Left lobe of liver (tissue), 2 donors: ENCODE results near the gene ROBO1. TPM values are rescaled to one million over a fixed set of nuclear protein-coding genes. Genes with fewer than 3 reads are reported as not detected.

Experiments used
- ATAC-seq: fragments of 200-7000 bp; cut with Tn5 transposase; one replicate; pipeline ENCODE4 v1.9.1; 2020; ENCODE audit warnings: mild to moderate bottlenecking, moderate library complexity
- DNase-seq: peaks from one replicate; pipeline ENCODE4 v3.0.0-alpha.2; 2020; ENCODE audit warnings: low spot score
- total RNA-seq: library from RNA; stranded (reverse); gene quantifications from one replicate; pipeline ENCODE4 v1.2.1, GENCODE V29; 2021
- donor health status: DM: no; HTN: no; CAD: no; lungs with moderate emphysema.
- donor health status: DM: no; HTN: yes; CAD: no.

The ROBO1 gene
- total RNA-seq, 1 donor from 2014 or later = 3.1 TPM

- ATAC-seq (no peak), DNase-seq (no peak)
Measured at GRCh38 chr3:78863306-78864203, 904.2 kb downstream of the ROBO1 start.

GRCh38 chr3:78861156-78861555, 906.6 kb downstream of the ROBO1 start:
- DNase-seq (no peak), ATAC-seq (no peak)

GRCh38 chr3:78860567-78860966, 907.2 kb downstream of the ROBO1 start:
- ATAC-seq (no peak), DNase-seq (no peak)

DNA sequence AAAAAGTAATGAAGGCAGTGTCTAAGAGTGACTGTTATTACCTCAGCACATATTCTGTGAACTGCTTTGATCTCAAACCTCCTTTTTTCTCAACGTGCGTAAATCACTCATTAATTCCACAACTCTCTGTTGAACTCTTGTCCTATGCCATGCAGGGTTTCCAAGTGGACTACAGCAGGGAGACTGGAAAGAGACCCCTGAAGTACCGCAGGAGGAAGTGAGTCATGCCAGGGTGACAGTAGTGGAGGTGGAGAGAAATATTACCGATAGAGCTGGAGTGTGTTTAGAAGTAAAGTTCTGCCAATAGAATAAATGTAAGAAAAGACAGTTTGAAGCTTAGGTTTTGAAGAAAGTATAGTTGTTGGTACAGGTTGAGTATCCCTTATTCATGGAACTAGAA, 908.9 kb downstream of the ROBO1 start:
- ATAC-seq (no peak), DNase-seq (no peak)

DNA sequence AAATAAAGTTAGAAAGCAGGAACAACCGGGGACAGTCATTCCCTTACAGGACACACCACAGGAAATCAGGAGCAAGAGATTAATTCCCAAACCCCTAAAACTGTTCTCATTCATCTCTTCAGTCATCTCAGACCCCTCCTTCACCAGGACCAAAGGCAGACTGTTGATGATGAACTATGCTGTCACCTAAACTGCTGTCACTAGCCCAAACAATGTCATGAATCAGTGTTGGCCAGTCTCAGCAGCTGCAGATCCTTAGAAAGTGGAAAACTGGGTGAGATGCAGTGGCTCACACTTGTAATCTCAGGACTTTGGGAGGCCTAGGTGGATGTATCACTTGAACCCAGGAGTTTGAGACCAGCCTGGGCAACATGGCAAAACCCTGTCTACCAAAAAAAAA, 909.6 kb downstream of the ROBO1 start:
- no peak for DNase-seq
- no peak for ATAC-seq

- no peak for ATAC-seq
- DNase-seq = no peak
Measured at GRCh38 chr3:78857494-78858111, 910.2 kb downstream of the ROBO1 start.

DNA sequence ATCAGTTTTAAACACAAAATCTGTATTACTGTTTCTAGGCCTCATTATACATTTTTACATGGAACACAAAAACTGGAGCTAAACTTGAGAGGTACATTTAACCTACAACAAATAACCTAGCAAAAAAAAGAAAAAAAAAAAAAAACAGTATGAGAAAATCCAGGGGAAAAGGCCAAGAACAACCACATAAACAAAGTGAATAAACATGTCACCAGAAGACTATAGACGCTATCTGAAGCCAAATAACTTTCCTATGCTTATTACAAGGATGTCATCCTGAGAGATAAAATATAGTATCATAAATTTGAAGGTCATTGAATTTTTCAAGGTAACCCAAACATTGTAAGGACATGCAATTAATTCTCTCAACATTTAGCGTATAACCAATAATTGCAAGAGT, 911.6 kb downstream of the ROBO1 start:
- ATAC-seq = no peak
- no peak for DNase-seq

DNA sequence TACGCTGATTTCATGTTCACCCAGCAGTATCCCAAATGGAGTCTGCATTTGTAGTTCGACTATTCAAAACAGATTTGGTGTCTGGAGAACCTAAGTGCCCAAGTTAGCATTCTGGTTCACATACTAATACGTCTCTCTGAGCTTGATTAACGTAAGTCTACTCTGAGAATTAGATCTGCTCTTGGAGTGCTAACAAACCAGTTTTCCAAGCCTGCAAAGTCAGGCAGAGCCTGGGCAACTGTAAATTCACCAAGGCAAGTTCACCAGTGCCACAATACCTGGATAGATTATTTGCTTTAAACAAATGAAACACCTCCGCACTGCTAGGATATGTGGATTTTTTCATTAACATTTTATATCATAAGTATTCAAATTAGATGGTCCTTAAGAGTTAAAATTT, 912.6 kb downstream of the ROBO1 start:
- ATAC-seq (no peak), DNase-seq (no peak)

- peak; percentile 22 for ATAC-seq
- DNase-seq = no peak
Measured at GRCh38 chr3:78848392-78849288, 919.2 kb downstream of the ROBO1 start.

DNA sequence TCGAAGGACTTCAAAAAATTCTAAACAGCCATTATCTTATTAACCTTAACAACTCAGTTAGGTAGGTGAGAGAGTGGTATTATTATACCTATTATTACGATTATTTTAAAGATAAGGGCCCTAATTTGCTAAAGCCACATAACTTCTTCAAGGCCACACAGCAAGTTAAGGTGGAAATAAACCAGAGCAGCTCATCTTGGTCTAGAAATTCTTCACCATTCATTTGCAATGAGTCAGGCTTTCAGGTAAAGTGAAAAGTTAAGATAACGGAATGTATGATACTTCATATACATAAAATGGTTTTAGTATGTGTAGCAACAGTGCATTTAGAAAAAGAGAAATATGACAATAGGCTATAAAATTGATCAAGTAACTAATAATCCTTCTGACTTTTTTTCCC, 920.2 kb downstream of the ROBO1 start:
- ATAC-seq (no peak), DNase-seq (no peak)

GRCh38 chr3:78847203-78847602, 920.6 kb downstream of the ROBO1 start:
- ATAC-seq (no peak), DNase-seq (no peak)

- ATAC-seq (no peak), DNase-seq (no peak)
Measured at GRCh38 chr3:78846718-78847117, 921.1 kb downstream of the ROBO1 start.

GRCh38 chr3:78845605-78846004, 922.2 kb downstream of the ROBO1 start:
- ATAC-seq (no peak), DNase-seq (no peak)

DNA sequence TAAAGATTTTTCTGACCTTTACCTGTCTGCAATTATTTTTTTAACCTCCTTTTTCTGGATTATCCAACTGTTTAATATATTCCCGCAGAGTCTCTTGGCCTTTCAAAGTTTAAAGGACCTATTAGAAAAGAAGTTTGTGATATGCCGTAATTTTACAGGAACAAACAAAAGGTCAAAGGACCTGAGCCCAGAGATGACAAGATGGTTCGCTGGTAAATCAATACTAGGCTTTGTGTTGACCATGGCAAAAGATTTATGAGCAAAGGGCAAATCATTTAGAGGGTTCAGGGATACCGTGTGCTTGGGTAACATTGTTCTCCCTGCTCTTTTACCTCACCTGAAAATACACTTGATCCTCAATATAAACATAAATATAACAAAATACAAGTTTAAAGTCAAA, 923.5 kb downstream of the ROBO1 start:
- ATAC-seq (peak; percentile 98), DNase-seq (peak; percentile 49)

GRCh38 chr3:78839693-78840092, 928.1 kb downstream of the ROBO1 start:
- ATAC-seq (no peak), DNase-seq (no peak)

DNA sequence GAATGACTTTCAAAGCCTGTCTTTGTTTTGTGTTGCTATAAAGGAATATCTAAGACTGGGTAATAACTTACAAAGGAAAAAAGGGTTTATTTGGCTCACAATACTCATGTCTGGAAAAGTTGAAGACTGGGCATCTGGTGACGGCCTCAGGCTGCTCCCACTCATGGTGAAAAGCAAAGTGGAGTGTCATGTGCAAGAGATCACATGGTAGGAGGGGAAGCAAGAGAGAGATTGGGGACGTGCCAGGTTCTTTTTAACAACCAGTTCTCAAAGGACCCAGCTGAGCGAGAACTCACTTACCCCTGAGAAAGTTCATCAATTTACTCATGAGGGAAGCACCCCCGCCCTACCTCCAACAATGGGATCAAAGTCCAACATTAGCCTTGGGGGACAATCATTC, 929.4 kb downstream of the ROBO1 start:
- no peak for ATAC-seq
- DNase-seq = no peak

DNA sequence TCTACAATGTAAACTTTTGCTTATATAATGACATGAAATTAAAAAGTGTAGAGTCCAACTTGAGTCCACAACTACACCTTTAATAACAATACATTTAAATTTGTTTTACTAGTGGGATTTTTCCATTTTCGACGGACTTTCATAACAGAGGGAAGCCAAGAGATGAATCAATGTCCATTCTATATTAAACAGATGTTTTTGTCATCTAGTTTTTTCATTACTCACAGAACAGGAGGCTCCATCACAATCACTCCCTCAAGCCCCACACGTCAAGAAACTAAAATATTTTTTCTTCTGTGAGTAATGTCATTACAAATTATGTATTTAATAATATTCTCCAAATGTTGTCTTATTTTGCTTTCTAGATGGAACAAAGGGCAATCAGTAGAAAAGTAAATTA, 932.9 kb downstream of the ROBO1 start:
- ATAC-seq (no peak), DNase-seq (no peak)

GRCh38 chr3:78832785-78833204, 935.0 kb downstream of the ROBO1 start:
- DNase-seq (no peak), ATAC-seq (peak; percentile 45)

- ATAC-seq = no peak
Measured at GRCh38 chr3:78831446-78831972, 936.3 kb downstream of the ROBO1 start.

GRCh38 chr3:78830470-78830869, 937.3 kb downstream of the ROBO1 start:
- DNase-seq (no peak), ATAC-seq (no peak)

More at GRCh38 chr3:78831446-78831972, 936.3 kb downstream of the ROBO1 start:
- no peak for DNase-seq

DNA sequence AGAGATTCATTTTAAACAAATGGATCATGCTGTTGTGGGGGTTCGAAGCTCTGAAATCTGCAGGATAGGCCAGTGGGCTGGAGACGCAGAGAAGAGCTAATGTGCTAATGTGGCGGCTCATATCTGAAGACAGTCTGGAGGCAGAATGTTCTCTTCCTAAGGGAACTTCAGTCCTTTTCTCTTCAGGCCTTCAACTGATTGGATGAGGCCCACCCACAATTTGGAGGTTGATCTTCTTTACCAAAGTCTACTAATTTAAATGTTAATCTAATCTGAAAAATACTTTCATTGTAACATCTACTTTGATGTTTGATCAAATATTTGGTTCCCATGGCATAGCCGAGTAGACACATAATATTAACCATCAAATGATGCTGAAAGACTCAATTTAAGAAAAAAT, 940.2 kb downstream of the ROBO1 start:
- ATAC-seq = no peak
- no peak for DNase-seq
